SW 1271 (cell line): ENCODE data around the gene DSG3.
"Not testable (repeated sequence)": the region's sequence is repeated elsewhere in the genome, so short reads cannot be mapped to it uniquely, and the experiment has no call there.

Experiments
- DNase-seq, 2 experiments: peaks; one replicate each; lab custom pipeline; 2025; lab: John Stamatoyannopoulos, UW

DSG3 gene

GRCh38 chr18:31493171-31493570, 45.6 kb downstream of the DSG3 start:
- DNase-seq: no peak

GRCh38 chr18:31493941-31494340, 46.4 kb downstream of the DSG3 start:
- no peak for DNase-seq

GRCh38 chr18:31494705-31495244, 47.2 kb downstream of the DSG3 start:
- not testable (repeated sequence) for DNase-seq

- no peak for DNase-seq
These were observed 49.9 kb downstream of the DSG3 start for GRCh38 chr18:31497404-31497835.

GRCh38 chr18:31497836-31498573, 50.5 kb downstream of the DSG3 start, which contains the start of gene DSG2:
DSG2 (plus strand) TSS chr18:31498177; CDS start chr18:31498252, 75 bp downstream.
- DNase-seq: no peak

GRCh38 chr18:31498574-31499524, 51.3 kb downstream of the DSG3 start:
- no peak for DNase-seq

- DNase-seq: no peak
These were observed 52.6 kb downstream of the DSG3 start for GRCh38 chr18:31500051-31500688.

GRCh38 chr18:31503011-31503410, 55.5 kb downstream of the DSG3 start:
- no peak for DNase-seq

- DNase-seq: no peak
These were observed 57.1 kb downstream of the DSG3 start for GRCh38 chr18:31504455-31505147.

- no peak for DNase-seq
These were observed 57.6 kb downstream of the DSG3 start for GRCh38 chr18:31505156-31505555.

GRCh38 chr18:31506024-31506742, 58.6 kb downstream of the DSG3 start:
- peak in 1 of 2 experiments; percentile 24 for DNase-seq

GRCh38 chr18:31507124-31507523, 59.6 kb downstream of the DSG3 start:
- not testable (repeated sequence) for DNase-seq

GRCh38 chr18:31508781-31509180, 61.2 kb downstream of the DSG3 start:
- DNase-seq: no peak

- DNase-seq: no peak
These were observed 62.0 kb downstream of the DSG3 start for GRCh38 chr18:31509571-31509970.

GRCh38 chr18:31510319-31510718, 62.8 kb downstream of the DSG3 start:
- DNase-seq: no peak

- no peak for DNase-seq
These were observed 63.6 kb downstream of the DSG3 start for GRCh38 chr18:31511098-31511497.

- no peak for DNase-seq
These were observed 64.7 kb downstream of the DSG3 start for GRCh38 chr18:31512203-31512764.

GRCh38 chr18:31513189-31513935, 65.8 kb downstream of the DSG3 start:
- peak in 1 of 2 experiments; percentile 21 for DNase-seq

- DNase-seq: no peak
These were observed 68.9 kb downstream of the DSG3 start for GRCh38 chr18:31516437-31516836.

- DNase-seq: no peak
These were observed 78.8 kb downstream of the DSG3 start for GRCh38 chr18:31526374-31526773.
